Measurements from ENCODE around the gene SELENOW. TPM values are rescaled to one million over a fixed set of nuclear protein-coding genes. Genes with fewer than 3 reads are reported as not detected.
"Not testable (repeated sequence)": the region's sequence is repeated elsewhere in the genome, so short reads cannot be mapped to it uniquely, and the experiment has no call there.

Gene SELENOW
- total and polyA plus RNA-seq, 8 donors = 161 to 596 (median 225) TPM

- no peaks in the 10 kb centered on the region for H3K36me3 ChIP-seq
- no peak overlapping the region for H3K4me3 ChIP-seq
- H3K4me1 ChIP-seq = no peaks in the 10 kb centered on the region
- intact Hi-C loops (cut with DNase I) = no loop called here
- H3K9me3 ChIP-seq = peaks cover 0 to 5% of the 10 kb centered on the region in 2 donors
- ATAC-seq (no peak), DNase-seq (no peak)
- H3K27ac ChIP-seq = no peak overlapping the region
- TF ChIP-seq, protein P1, sequence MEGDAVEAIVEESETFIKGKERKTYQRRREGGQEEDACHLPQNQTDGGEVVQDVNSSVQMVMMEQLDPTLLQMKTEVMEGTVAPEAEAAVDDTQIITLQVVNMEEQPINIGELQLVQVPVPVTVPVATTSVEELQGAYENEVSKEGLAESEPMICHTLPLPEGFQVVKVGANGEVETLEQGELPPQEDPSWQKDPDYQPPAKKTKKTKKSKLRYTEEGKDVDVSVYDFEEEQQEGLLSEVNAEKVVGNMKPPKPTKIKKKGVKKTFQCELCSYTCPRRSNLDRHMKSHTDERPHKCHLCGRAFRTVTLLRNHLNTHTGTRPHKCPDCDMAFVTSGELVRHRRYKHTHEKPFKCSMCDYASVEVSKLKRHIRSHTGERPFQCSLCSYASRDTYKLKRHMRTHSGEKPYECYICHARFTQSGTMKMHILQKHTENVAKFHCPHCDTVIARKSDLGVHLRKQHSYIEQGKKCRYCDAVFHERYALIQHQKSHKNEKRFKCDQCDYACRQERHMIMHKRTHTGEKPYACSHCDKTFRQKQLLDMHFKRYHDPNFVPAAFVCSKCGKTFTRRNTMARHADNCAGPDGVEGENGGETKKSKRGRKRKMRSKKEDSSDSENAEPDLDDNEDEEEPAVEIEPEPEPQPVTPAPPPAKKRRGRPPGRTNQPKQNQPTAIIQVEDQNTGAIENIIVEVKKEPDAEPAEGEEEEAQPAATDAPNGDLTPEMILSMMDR (IDR thresholded peaks at IDR 0.05) = no peak
- peaks cover 0 to 13% of the 10 kb centered on the region in 2 donors for H3K27me3 ChIP-seq
Measured at GRCh38 chr19:47802521-47803043, 24.1 kb downstream of the SELENOW start.

DNA sequence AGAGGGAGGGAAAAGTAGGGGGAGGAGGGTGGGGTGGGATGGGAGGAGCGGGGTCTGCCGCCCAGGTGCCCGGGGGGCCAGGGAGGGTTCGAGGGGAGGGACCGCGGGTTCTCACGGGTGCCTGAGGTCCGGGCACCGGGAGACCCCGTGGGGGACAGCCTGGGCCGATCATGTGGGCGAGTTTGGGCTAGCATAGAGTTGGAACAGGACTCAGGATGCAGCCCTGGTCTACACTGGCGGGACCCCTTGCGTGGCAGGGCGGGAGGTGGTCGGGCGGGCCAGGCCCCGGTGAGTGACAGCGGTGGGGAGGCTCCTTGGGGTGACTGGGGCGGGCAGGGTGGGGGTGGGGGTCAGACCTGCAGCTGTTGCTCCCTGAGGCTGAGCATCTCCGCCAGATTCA, 24.6 kb downstream of the SELENOW start:
- H3K36me3 ChIP-seq; H3K4me1 ChIP-seq; H3K27ac ChIP-seq; DNase-seq; H3K4me3 ChIP-seq; ATAC-seq; intact Hi-C loops (cut with DNase I); H3K9me3 ChIP-seq: not testable (repeated sequence)
- peaks cover 0 to 13% of the 10 kb centered on the region in 2 donors for H3K27me3 ChIP-seq

DNA sequence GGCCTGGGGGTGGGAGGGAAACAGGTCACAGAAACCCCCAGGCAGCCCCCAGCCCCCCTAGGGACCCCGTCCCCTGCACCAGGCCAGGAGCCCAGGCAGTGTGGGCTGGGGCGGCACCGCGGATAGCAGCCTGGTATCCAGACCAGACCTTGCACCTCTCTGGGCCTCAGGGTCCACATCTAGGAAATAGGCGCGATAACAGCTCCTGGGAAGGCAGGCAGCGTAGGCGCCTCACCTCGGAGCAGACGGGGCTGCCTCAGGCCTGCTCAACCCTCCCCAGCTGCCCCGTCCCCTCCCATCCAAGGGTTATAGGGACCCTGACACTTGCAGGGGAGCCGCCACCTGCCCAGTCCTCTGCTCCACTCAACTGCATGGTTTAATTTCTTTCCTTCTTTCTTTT, 25.2 kb downstream of the SELENOW start:
- H3K4me3 ChIP-seq; intact Hi-C loops (cut with DNase I); H3K36me3 ChIP-seq; ATAC-seq; H3K9me3 ChIP-seq; DNase-seq; H3K27ac ChIP-seq; H3K4me1 ChIP-seq: not testable (repeated sequence)
- peaks cover 0 to 13% of the 10 kb centered on the region in 2 donors for H3K27me3 ChIP-seq

DNA sequence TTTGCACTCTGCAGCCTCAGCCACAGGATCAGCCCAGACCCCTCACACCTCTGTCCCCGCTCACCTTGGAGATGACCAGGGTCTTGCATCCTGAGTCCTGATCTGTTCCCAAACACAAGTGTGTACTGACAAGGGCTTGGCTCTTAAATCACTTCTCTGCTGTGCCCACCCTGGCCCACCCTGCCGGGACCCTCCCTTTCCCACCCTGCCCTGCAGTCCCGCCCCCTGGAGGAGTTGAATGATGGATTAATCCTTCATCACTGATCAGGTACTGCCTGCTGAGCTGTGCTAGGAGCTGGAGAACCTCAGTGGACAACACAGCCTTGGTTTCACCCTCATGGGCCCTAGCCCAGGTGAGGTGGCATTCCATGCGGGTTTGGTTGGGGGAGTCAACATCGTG, 25.9 kb downstream of the SELENOW start, which contains the start of gene TPRX1:
TPRX1 (minus strand) TSS at position 101 of the 400 bp plus-strand sequence; CDS start at position 89, 12 bp downstream.
- H3K27me3 ChIP-seq = peaks cover 0 to 13% of the 10 kb centered on the region in 2 donors
- H3K4me3 ChIP-seq; DNase-seq; intact Hi-C loops (cut with DNase I); H3K4me1 ChIP-seq; H3K36me3 ChIP-seq; H3K9me3 ChIP-seq; ATAC-seq; H3K27ac ChIP-seq: not testable (repeated sequence)

DNA sequence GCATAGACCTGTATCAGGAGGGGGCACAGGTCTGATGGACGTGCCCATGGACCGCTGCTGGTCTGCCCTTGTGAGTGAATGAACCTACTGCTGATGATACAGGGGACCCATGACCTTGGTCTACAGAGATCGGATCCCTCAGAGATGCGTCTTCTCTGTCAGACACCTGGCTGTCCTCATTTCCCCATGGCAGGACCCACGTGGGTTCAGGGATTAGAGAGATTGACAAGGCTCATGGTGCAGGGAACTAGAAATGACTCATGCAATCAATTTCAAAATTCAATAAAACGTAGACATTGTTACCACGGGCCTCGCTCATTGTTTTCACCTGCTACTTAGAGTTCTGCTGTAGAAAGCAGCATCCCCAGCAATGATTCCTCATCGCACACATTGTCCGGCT, 26.8 kb downstream of the SELENOW start:
- no peaks in the 10 kb centered on the region for H3K36me3 ChIP-seq
- H3K9me3 ChIP-seq = peaks cover 0 to 5% of the 10 kb centered on the region in 2 donors
- H3K27ac ChIP-seq = no peak overlapping the region
- TF ChIP-seq, protein P1 (IDR thresholded peaks at IDR 0.05) = no peak
- no peaks in the 10 kb centered on the region for H3K4me1 ChIP-seq
- intact Hi-C loops (cut with DNase I) = no loop called here
- DNase-seq (no peak), ATAC-seq (no peak)
- peaks cover 0 to 13% of the 10 kb centered on the region in 2 donors for H3K27me3 ChIP-seq
- H3K4me3 ChIP-seq = no peak overlapping the region

GRCh38 chr19:47806435-47806834, 27.9 kb downstream of the SELENOW start:
- no peak for ATAC-seq
- Histone ChIP-seq H3K27ac (no peak overlapping the region), H3K4me1 (no peaks in the 10 kb centered on the region), H3K27me3 (peaks cover 0 to 13% of the 10 kb centered on the region in 2 donors), H3K36me3 (no peaks in the 10 kb centered on the region), H3K4me3 (no peak overlapping the region), H3K9me3 (peaks cover 0 to 2% of the 10 kb centered on the region in 2 donors)
- intact Hi-C loops (cut with DNase I) = no loop called here
- no peak for DNase-seq
- TF ChIP-seq, protein P1 (IDR thresholded peaks at IDR 0.05) = no peak
